GM23338 (cell line): Measurements from ENCODE around the gene ISY1. TPM values are rescaled to one million over a fixed set of nuclear protein-coding genes. Genes with fewer than 3 reads are reported as not detected.

Source experiments
- ATAC-seq: fragments of 200-7000 bp; cut with Tn5 transposase; 3 replicates; pipeline ENCODE4 v1.9.1; 2020
- DNase-seq: peaks from one replicate; pipeline ENCODE4 v3.0.0-alpha.2; 2015; ENCODE audit warnings: low spot score
- H2AFZ ChIP-seq: fragments of 200-600 bp; sonication (generic); 2 replicates; pipeline ENCODE4 v1.8.0; 2016; ENCODE audit warnings: antibody characterized with exemption, mild to moderate bottlenecking, moderate library complexity
- H3F3A ChIP-seq: fragments of 200-600 bp; sonication (generic); replicated peaks from 2 replicates; pipeline ENCODE4 v1.8.0; 2017; ENCODE audit warnings: antibody characterized with exemption, mixed run types, low read depth
- H3K27ac ChIP-seq: fragments of 200-600 bp; sonication (generic); 2 replicates; pipeline ENCODE4 v1.6.1; 2016; ENCODE audit warnings: low read depth
- H3K27me3 ChIP-seq: fragments of 200-600 bp; sonication (generic); 2 replicates; pipeline ENCODE4 v1.8.0; 2016; ENCODE audit warnings: mild to moderate bottlenecking, mixed run types, moderate library complexity; ENCODE audit not compliant: insufficient read depth
- H3K36me3 ChIP-seq: fragments of 200-600 bp; sonication (generic); 2 replicates; pipeline ENCODE4 v1.8.0; 2016; ENCODE audit warnings: mild to moderate bottlenecking; ENCODE audit not compliant: insufficient read depth
- H3K4me1 ChIP-seq: fragments of 200-600 bp; sonication (generic); 2 replicates; pipeline ENCODE4 v1.8.0; 2016; ENCODE audit warnings: mild to moderate bottlenecking, moderate library complexity; ENCODE audit not compliant: insufficient read depth
- H3K4me2 ChIP-seq: fragments of 200-600 bp; sonication (generic); 2 replicates; pipeline ENCODE4 v1.7.1; 2017; ENCODE audit warnings: mixed run types
- H3K4me3 ChIP-seq: fragments of 200-600 bp; sonication (generic); 2 replicates; pipeline ENCODE4 v1.6.1; 2016; ENCODE audit warnings: mixed run types
- H3K79me2 ChIP-seq: fragments of 200-600 bp; sonication (generic); replicated peaks from 2 replicates; pipeline ENCODE4 v1.8.0; 2017; ENCODE audit warnings: mild to moderate bottlenecking; ENCODE audit not compliant: insufficient read depth
- H3K9me2 ChIP-seq: fragments of 200-600 bp; sonication (generic); 2 replicates; pipeline ENCODE4 v1.8.0; 2017; ENCODE audit not compliant: insufficient read depth
- H4K20me1 ChIP-seq: fragments of 200-600 bp; sonication (generic); replicated peaks from 2 replicates; pipeline ENCODE4 v1.8.0; 2017; ENCODE audit warnings: mild to moderate bottlenecking; ENCODE audit not compliant: insufficient read depth
- H3K27ac Mint-ChIP-seq: 2 replicates; pipeline ENCODE4 v1.8.0; 2020; ENCODE audit warnings: inconsistent platforms, mild to moderate bottlenecking, moderate library complexity, mixed read lengths
- H3K27me3 Mint-ChIP-seq: 3 replicates; pipeline ENCODE4 v1.8.0; 2022; ENCODE audit warnings: low read depth, mild to moderate bottlenecking, moderate library complexity, mixed read lengths, inconsistent platforms; ENCODE audit not compliant: insufficient read depth, poor library complexity
- H3K36me3 Mint-ChIP-seq: 3 replicates; pipeline ENCODE4 v1.8.0; 2021; ENCODE audit warnings: low read depth, mild to moderate bottlenecking, inconsistent platforms, moderate library complexity, mixed read lengths
- H3K4me1 Mint-ChIP-seq: 3 replicates; pipeline ENCODE4 v1.8.0; 2020; ENCODE audit warnings: mild to moderate bottlenecking, inconsistent platforms, mixed read lengths
- H3K4me3 Mint-ChIP-seq: 3 replicates; pipeline ENCODE4 v1.8.0; 2021; ENCODE audit warnings: moderate library complexity, mild to moderate bottlenecking, inconsistent platforms, mixed read lengths
- H3K9me3 Mint-ChIP-seq: 3 replicates; pipeline ENCODE4 v1.8.0; 2020; ENCODE audit warnings: moderate library complexity, mild to moderate bottlenecking, inconsistent platforms, mixed read lengths
- EZH2 ChIP-seq: fragments of 200-600 bp; sonication (generic); IDR thresholded peaks from one replicate; pipeline ENCODE4 v1.8.0; 2017; ENCODE audit warnings: antibody characterized with exemption, mild to moderate bottlenecking, low read depth; ENCODE audit not compliant: unreplicated experiment
- EZH2phosphoT487 ChIP-seq: fragments of 200-600 bp; sonication (generic); IDR thresholded peaks from one replicate; pipeline ENCODE4 v1.8.1; 2018; ENCODE audit warnings: antibody characterized with exemption; ENCODE audit not compliant: unreplicated experiment
- POLR2AphosphoS5 ChIP-seq: IDR thresholded peaks from 2 replicates; pipeline ENCODE4 v1.6.1; 2016; ENCODE audit warnings: antibody characterized with exemption, low read depth
- ZNF114 ChIP-seq: fragments of 250-450 bp; sonication (Bioruptor Pico); IDR thresholded peaks from 2 replicates; pipeline ENCODE4 v1.5.0; 2020; ENCODE audit warnings: mild to moderate bottlenecking, moderate library complexity
- ZNF331 ChIP-seq: fragments of 250-450 bp; sonication (Bioruptor Pico); IDR thresholded peaks from 2 replicates; pipeline ENCODE4 v1.5.0; 2020; ENCODE audit warnings: low read depth, mild to moderate bottlenecking, moderate library complexity
- polyA plus RNA-seq: library from polyadenylated mRNA; unstranded; fragments of >200 nt; fragmentation: Nextera tagmentation; extraction: Ambion mirVana; gene quantifications from 2 replicates; pipeline ENCODE4 v1.2.1, GENCODE V29; 2016
- total RNA-seq: library from RNA; depleted of rRNA; stranded (reverse); fragments of >200 nt; shearing (Covaris generic); gene quantifications from 2 replicates; pipeline ENCODE4 v1.2.3, GENCODE V29; 2014
- TF ChIP-seq, protein P1 (sequence below): fragments of 250-450 bp; sonication (Bioruptor Pico); IDR thresholded peaks from 2 replicates; pipeline ENCODE4 v1.5.0; 2020; ENCODE audit warnings: mild to moderate bottlenecking, moderate library complexity
- TF ChIP-seq, protein P2 (sequence below): IDR thresholded peaks from 2 replicates; pipeline ENCODE4 v1.6.1; 2016; ENCODE audit warnings: antibody characterized with exemption
- TF ChIP-seq, protein P3 (sequence below): IDR thresholded peaks from one replicate; pipeline ENCODE4 v1.6.1; 2018; ENCODE audit warnings: antibody characterized with exemption; ENCODE audit not compliant: unreplicated experiment

The ISY1 gene
- total and polyA plus RNA-seq, 2 experiments from 2014 or later = 11.3 to 23.6 TPM

DNA sequence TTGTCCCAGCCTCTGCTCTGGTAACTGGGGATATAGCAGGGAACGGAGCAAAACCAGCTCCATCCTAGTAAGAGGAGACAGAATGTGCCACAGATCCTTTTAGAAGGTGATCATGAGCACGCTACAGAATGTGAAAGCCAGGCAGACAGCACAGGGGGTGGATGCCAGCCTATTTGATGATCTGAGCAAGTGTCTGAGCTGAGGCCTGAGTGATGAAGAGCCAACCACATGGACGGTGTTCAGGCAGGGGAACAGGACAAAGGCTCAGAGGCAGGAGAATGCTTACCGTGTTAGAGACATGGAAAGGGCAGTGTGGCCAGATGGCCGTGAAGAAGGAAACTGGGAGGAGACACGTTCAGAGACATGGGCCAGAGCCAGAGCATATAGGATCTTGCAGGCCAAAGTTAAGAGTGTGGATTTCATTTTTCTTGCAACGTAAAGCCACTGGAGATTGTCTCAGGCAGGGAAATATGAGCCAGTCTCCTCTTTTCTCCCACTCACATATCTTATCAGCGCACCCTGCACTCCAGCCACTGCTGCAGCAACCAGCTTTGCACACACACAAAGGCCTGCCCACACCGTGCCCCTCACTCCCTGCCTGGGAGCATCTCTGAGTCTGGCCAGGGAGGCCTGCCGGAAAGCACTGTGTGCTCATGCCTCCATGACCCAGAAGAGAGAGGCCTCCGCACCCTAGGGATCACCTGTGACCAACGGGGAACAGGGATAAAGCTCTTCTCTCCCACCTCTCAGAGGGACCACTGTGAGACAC lies 59.3 kb downstream of the ISY1 start (continued):
- TF ChIP-seq, protein P1, sequence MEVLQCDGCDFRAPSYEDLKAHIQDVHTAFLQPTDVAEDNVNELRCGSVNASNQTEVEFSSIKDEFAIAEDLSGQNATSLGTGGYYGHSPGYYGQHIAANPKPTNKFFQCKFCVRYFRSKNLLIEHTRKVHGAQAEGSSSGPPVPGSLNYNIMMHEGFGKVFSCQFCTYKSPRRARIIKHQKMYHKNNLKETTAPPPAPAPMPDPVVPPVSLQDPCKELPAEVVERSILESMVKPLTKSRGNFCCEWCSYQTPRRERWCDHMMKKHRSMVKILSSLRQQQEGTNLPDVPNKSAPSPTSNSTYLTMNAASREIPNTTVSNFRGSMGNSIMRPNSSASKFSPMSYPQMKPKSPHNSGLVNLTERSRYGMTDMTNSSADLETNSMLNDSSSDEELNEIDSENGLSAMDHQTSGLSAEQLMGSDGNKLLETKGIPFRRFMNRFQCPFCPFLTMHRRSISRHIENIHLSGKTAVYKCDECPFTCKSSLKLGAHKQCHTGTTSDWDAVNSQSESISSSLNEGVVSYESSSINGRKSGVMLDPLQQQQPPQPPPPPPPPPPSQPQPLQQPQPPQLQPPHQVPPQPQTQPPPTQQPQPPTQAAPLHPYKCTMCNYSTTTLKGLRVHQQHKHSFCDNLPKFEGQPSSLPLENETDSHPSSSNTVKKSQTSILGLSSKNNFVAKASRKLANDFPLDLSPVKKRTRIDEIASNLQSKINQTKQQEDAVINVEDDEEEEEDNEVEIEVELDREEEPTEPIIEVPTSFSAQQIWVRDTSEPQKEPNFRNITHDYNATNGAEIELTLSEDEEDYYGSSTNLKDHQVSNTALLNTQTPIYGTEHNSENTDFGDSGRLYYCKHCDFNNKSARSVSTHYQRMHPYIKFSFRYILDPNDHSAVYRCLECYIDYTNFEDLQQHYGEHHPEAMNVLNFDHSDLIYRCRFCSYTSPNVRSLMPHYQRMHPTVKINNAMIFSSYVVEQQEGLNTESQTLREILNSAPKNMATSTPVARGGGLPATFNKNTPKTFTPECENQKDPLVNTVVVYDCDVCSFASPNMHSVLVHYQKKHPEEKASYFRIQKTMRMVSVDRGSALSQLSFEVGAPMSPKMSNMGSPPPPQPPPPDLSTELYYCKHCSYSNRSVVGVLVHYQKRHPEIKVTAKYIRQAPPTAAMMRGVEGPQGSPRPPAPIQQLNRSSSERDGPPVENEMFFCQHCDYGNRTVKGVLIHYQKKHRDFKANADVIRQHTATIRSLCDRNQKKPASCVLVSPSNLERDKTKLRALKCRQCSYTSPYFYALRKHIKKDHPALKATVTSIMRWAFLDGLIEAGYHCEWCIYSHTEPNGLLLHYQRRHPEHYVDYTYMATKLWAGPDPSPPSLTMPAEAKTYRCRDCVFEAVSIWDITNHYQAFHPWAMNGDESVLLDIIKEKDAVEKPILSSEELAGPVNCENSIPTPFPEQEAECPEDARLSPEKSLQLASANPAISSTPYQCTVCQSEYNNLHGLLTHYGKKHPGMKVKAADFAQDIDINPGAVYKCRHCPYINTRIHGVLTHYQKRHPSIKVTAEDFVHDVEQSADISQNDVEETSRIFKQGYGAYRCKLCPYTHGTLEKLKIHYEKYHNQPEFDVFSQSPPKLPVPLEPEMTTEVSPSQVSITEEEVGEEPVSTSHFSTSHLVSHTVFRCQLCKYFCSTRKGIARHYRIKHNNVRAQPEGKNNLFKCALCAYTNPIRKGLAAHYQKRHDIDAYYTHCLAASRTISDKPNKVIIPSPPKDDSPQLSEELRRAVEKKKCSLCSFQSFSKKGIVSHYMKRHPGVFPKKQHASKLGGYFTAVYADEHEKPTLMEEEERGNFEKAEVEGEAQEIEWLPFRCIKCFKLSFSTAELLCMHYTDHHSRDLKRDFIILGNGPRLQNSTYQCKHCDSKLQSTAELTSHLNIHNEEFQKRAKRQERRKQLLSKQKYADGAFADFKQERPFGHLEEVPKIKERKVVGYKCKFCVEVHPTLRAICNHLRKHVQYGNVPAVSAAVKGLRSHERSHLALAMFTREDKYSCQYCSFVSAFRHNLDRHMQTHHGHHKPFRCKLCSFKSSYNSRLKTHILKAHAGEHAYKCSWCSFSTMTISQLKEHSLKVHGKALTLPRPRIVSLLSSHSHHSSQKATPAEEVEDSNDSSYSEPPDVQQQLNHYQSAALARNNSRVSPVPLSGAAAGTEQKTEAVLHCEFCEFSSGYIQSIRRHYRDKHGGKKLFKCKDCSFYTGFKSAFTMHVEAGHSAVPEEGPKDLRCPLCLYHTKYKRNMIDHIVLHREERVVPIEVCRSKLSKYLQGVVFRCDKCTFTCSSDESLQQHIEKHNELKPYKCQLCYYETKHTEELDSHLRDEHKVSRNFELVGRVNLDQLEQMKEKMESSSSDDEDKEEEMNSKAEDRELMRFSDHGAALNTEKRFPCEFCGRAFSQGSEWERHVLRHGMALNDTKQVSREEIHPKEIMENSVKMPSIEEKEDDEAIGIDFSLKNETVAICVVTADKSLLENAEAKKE (CRISPR knock-in tag) = no peak
- no peak for TF ChIP-seq EZH2phosphoT487
- no peak for TF ChIP-seq ZNF331 (CRISPR knock-in tag)
- no peak for TF ChIP-seq ZNF114

DNA sequence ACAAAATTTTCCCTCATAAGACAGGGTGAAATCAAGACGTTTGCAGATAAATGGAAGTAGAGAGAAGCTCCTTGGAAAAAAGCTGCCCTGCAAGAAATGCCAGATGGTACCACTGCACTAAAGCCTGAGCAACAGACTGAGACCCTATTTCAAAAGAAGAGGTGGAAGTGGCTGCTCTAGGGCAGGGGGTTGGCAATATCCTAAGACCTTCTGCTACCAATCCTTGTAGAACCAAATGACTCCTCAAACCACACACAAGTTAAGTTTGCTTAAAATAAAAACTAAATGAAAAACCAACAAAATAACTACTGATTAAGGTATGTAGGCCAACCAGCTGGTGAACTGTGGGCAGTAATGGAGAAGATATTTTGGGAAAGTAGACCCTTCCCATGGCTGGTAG lies 60.6 kb downstream of the ISY1 start:
- Histone ChIP-seq H3K4me1 (no peaks in the 10 kb centered on the region), H3K4me2 (no peak overlapping the region), H3K79me2 (peaks cover 62% of the 10 kb centered on the region), H3K4me3 (no peak overlapping the region), H3K36me3 (no peaks in the 10 kb centered on the region), H3K27me3 (no peaks in the 10 kb centered on the region), H3K27ac (no peak overlapping the region), H3K9me2 (no peaks in the 10 kb centered on the region), H2AFZ (no peak overlapping the region), H4K20me1 (peaks cover 13% of the 10 kb centered on the region; the same call in 1 of the 2 replicates), H3F3A (no peaks in the 10 kb centered on the region)
- Mint-ChIP-seq H3K36me3 (peaks cover 10% of the 10 kb centered on the region), H3K9me3 (no peaks in the 10 kb centered on the region), H3K4me1 (no peaks in the 10 kb centered on the region), H3K27ac (no peak overlapping the region), H3K27me3 (peaks cover 15% of the 10 kb centered on the region), H3K4me3 (no peak overlapping the region)
- ATAC-seq (no peak), DNase-seq (no peak)
- TF ChIP-seq EZH2 = no peak
- TF ChIP-seq, protein P2, sequence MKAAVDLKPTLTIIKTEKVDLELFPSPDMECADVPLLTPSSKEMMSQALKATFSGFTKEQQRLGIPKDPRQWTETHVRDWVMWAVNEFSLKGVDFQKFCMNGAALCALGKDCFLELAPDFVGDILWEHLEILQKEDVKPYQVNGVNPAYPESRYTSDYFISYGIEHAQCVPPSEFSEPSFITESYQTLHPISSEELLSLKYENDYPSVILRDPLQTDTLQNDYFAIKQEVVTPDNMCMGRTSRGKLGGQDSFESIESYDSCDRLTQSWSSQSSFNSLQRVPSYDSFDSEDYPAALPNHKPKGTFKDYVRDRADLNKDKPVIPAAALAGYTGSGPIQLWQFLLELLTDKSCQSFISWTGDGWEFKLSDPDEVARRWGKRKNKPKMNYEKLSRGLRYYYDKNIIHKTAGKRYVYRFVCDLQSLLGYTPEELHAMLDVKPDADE = no peak
- TF ChIP-seq, protein P3, sequence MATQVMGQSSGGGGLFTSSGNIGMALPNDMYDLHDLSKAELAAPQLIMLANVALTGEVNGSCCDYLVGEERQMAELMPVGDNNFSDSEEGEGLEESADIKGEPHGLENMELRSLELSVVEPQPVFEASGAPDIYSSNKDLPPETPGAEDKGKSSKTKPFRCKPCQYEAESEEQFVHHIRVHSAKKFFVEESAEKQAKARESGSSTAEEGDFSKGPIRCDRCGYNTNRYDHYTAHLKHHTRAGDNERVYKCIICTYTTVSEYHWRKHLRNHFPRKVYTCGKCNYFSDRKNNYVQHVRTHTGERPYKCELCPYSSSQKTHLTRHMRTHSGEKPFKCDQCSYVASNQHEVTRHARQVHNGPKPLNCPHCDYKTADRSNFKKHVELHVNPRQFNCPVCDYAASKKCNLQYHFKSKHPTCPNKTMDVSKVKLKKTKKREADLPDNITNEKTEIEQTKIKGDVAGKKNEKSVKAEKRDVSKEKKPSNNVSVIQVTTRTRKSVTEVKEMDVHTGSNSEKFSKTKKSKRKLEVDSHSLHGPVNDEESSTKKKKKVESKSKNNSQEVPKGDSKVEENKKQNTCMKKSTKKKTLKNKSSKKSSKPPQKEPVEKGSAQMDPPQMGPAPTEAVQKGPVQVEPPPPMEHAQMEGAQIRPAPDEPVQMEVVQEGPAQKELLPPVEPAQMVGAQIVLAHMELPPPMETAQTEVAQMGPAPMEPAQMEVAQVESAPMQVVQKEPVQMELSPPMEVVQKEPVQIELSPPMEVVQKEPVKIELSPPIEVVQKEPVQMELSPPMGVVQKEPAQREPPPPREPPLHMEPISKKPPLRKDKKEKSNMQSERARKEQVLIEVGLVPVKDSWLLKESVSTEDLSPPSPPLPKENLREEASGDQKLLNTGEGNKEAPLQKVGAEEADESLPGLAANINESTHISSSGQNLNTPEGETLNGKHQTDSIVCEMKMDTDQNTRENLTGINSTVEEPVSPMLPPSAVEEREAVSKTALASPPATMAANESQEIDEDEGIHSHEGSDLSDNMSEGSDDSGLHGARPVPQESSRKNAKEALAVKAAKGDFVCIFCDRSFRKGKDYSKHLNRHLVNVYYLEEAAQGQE = no peak
- no peak for TF ChIP-seq EZH2phosphoT487
- TF ChIP-seq POLR2AphosphoS5 = no peak
